Testis (tissue), 2 donors: ENCODE data around the gene SPATA4.

Experiments used
- CTCF ChIP-seq, 3 experiments: fragments of 450-650 bp in 2 of 3; fragments of 200-600 bp in 1 of 3; sonication (generic) in 1 of 3; IDR thresholded peaks; one replicate each; pipeline ENCODE4 v1.5.1; 2016 to 2019; ENCODE audit warnings: antibody characterized with exemption in 3 of 3, mild to moderate bottlenecking in 2 of 3, moderate library complexity in 1 of 3
- POLR2A ChIP-seq: fragments of 450-650 bp; IDR thresholded peaks from one replicate; pipeline ENCODE4 v1.6.1; 2017; ENCODE audit warnings: antibody characterized with exemption, mild to moderate bottlenecking, moderate library complexity

DNA sequence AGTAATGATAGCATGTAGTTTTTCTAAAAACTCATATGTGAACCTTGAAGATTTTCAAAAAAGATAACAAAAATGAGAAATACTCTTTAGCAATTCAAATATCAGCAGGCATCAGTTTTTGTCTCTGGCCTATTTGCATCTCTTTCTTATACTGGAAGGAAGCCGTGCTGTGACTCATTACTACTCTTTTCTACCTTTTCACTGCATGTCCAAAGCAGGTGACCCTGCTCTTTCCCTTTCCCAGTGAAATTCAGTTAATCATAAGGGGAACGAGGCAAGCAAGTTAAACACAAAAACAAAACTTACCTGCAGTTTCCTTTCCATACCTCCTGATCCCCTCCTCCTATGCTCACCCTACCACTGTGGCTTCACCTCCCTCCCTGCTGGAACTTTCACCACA, 9.3 kb downstream of the SPATA4 start:
- TF ChIP-seq CTCF (IDR thresholded peaks at IDR 0.05), result no peak
- no peak for TF ChIP-seq POLR2A
